GM23338 (cell line): ENCODE measurements around the gene TMEM74B. TPM values are rescaled to one million over a fixed set of nuclear protein-coding genes. Genes with fewer than 3 reads are reported as not detected.

Experiments
- ATAC-seq: fragments of 200-7000 bp; cut with Tn5 transposase; 3 replicates; pipeline ENCODE4 v1.9.1; 2020
- DNase-seq: peaks from one replicate; pipeline ENCODE4 v3.0.0-alpha.2; 2015; ENCODE audit warnings: low spot score
- H2AFZ ChIP-seq: fragments of 200-600 bp; sonication (generic); 2 replicates; pipeline ENCODE4 v1.8.0; 2016; ENCODE audit warnings: antibody characterized with exemption, mild to moderate bottlenecking, moderate library complexity
- H3F3A ChIP-seq: fragments of 200-600 bp; sonication (generic); replicated peaks from 2 replicates; pipeline ENCODE4 v1.8.0; 2017; ENCODE audit warnings: antibody characterized with exemption, mixed run types, low read depth
- H3K27ac ChIP-seq: fragments of 200-600 bp; sonication (generic); 2 replicates; pipeline ENCODE4 v1.6.1; 2016; ENCODE audit warnings: low read depth
- H3K27me3 ChIP-seq: fragments of 200-600 bp; sonication (generic); 2 replicates; pipeline ENCODE4 v1.8.0; 2016; ENCODE audit warnings: mild to moderate bottlenecking, mixed run types, moderate library complexity; ENCODE audit not compliant: insufficient read depth
- H3K36me3 ChIP-seq: fragments of 200-600 bp; sonication (generic); 2 replicates; pipeline ENCODE4 v1.8.0; 2016; ENCODE audit warnings: mild to moderate bottlenecking; ENCODE audit not compliant: insufficient read depth
- H3K4me1 ChIP-seq: fragments of 200-600 bp; sonication (generic); 2 replicates; pipeline ENCODE4 v1.8.0; 2016; ENCODE audit warnings: mild to moderate bottlenecking, moderate library complexity; ENCODE audit not compliant: insufficient read depth
- H3K4me2 ChIP-seq: fragments of 200-600 bp; sonication (generic); 2 replicates; pipeline ENCODE4 v1.7.1; 2017; ENCODE audit warnings: mixed run types
- H3K4me3 ChIP-seq: fragments of 200-600 bp; sonication (generic); 2 replicates; pipeline ENCODE4 v1.6.1; 2016; ENCODE audit warnings: mixed run types
- H3K79me2 ChIP-seq: fragments of 200-600 bp; sonication (generic); replicated peaks from 2 replicates; pipeline ENCODE4 v1.8.0; 2017; ENCODE audit warnings: mild to moderate bottlenecking; ENCODE audit not compliant: insufficient read depth
- H3K9me2 ChIP-seq: fragments of 200-600 bp; sonication (generic); 2 replicates; pipeline ENCODE4 v1.8.0; 2017; ENCODE audit not compliant: insufficient read depth
- H4K20me1 ChIP-seq: fragments of 200-600 bp; sonication (generic); replicated peaks from 2 replicates; pipeline ENCODE4 v1.8.0; 2017; ENCODE audit warnings: mild to moderate bottlenecking; ENCODE audit not compliant: insufficient read depth
- H3K27ac Mint-ChIP-seq: 2 replicates; pipeline ENCODE4 v1.8.0; 2020; ENCODE audit warnings: inconsistent platforms, mild to moderate bottlenecking, moderate library complexity, mixed read lengths
- H3K27me3 Mint-ChIP-seq: 3 replicates; pipeline ENCODE4 v1.8.0; 2022; ENCODE audit warnings: low read depth, mild to moderate bottlenecking, moderate library complexity, mixed read lengths, inconsistent platforms; ENCODE audit not compliant: insufficient read depth, poor library complexity
- H3K36me3 Mint-ChIP-seq: 3 replicates; pipeline ENCODE4 v1.8.0; 2021; ENCODE audit warnings: low read depth, mild to moderate bottlenecking, inconsistent platforms, moderate library complexity, mixed read lengths
- H3K4me1 Mint-ChIP-seq: 3 replicates; pipeline ENCODE4 v1.8.0; 2020; ENCODE audit warnings: mild to moderate bottlenecking, inconsistent platforms, mixed read lengths
- H3K4me3 Mint-ChIP-seq: 3 replicates; pipeline ENCODE4 v1.8.0; 2021; ENCODE audit warnings: moderate library complexity, mild to moderate bottlenecking, inconsistent platforms, mixed read lengths
- H3K9me3 Mint-ChIP-seq: 3 replicates; pipeline ENCODE4 v1.8.0; 2020; ENCODE audit warnings: moderate library complexity, mild to moderate bottlenecking, inconsistent platforms, mixed read lengths
- CREB1 ChIP-seq: fragments of 250-450 bp; sonication (Bioruptor Pico); IDR thresholded peaks from 2 replicates; pipeline ENCODE4 v1.5.0; 2020; ENCODE audit warnings: low read depth, mild to moderate bottlenecking, moderate library complexity
- CTCF ChIP-seq, 2 experiments: fragments of 200-600 bp in 1 of 2; sonication (generic) in 1 of 2; conservative IDR thresholded peaks; 2 replicates each; pipeline versions ENCODE4 v1.5.1 to v1.6.1; 2016 to 2017; ENCODE audit warnings: antibody characterized with exemption in 2 of 2, low read depth in 2 of 2, mild to moderate bottlenecking in 2 of 2, moderate library complexity in 1 of 2
- ETS1 ChIP-seq: IDR thresholded peaks from 2 replicates; pipeline ENCODE4 v1.6.1; 2016; ENCODE audit warnings: antibody characterized with exemption
- EZH2 ChIP-seq: fragments of 200-600 bp; sonication (generic); IDR thresholded peaks from one replicate; pipeline ENCODE4 v1.8.0; 2017; ENCODE audit warnings: antibody characterized with exemption, mild to moderate bottlenecking, low read depth; ENCODE audit not compliant: unreplicated experiment
- EZH2phosphoT487 ChIP-seq: fragments of 200-600 bp; sonication (generic); IDR thresholded peaks from one replicate; pipeline ENCODE4 v1.8.1; 2018; ENCODE audit warnings: antibody characterized with exemption; ENCODE audit not compliant: unreplicated experiment
- JUNB ChIP-seq: IDR thresholded peaks from one replicate; pipeline ENCODE4 v1.6.1; 2016; ENCODE audit warnings: antibody characterized with exemption; ENCODE audit not compliant: unreplicated experiment
- NANOG ChIP-seq: IDR thresholded peaks from 2 replicates; pipeline ENCODE4 v1.6.1; 2016; ENCODE audit warnings: antibody characterized with exemption, borderline replicate concordance
- POLR2AphosphoS5 ChIP-seq: IDR thresholded peaks from 2 replicates; pipeline ENCODE4 v1.6.1; 2016; ENCODE audit warnings: antibody characterized with exemption, low read depth
- REST ChIP-seq: IDR thresholded peaks from one replicate; pipeline ENCODE4 v1.6.1; 2018; ENCODE audit warnings: antibody characterized with exemption; ENCODE audit not compliant: unreplicated experiment
- STAT1 ChIP-seq: IDR thresholded peaks from one replicate; pipeline ENCODE4 v1.6.1; 2016; ENCODE audit warnings: antibody characterized with exemption; ENCODE audit not compliant: unreplicated experiment
- ZNF114 ChIP-seq: fragments of 250-450 bp; sonication (Bioruptor Pico); IDR thresholded peaks from 2 replicates; pipeline ENCODE4 v1.5.0; 2020; ENCODE audit warnings: mild to moderate bottlenecking, moderate library complexity
- ZNF331 ChIP-seq: fragments of 250-450 bp; sonication (Bioruptor Pico); IDR thresholded peaks from 2 replicates; pipeline ENCODE4 v1.5.0; 2020; ENCODE audit warnings: low read depth, mild to moderate bottlenecking, moderate library complexity
- ZNF462 ChIP-seq: fragments of 250-450 bp; sonication (Bioruptor Pico); IDR thresholded peaks from 2 replicates; pipeline ENCODE4 v1.5.0; 2020; ENCODE audit warnings: mild to moderate bottlenecking, moderate library complexity
- polyA plus RNA-seq: library from polyadenylated mRNA; unstranded; fragments of >200 nt; fragmentation: Nextera tagmentation; extraction: Ambion mirVana; gene quantifications from 2 replicates; pipeline ENCODE4 v1.2.1, GENCODE V29; 2016
- total RNA-seq: library from RNA; depleted of rRNA; stranded (reverse); fragments of >200 nt; shearing (Covaris generic); gene quantifications from 2 replicates; pipeline ENCODE4 v1.2.3, GENCODE V29; 2014

TMEM74B gene
- total and polyA plus RNA-seq, 2 experiments from 2014 or later, result 1.0 to 4.8 TPM

GRCh38 chr20:1191299-1191698, 6.5 kb upstream of the TMEM74B start:
- H3K4me3 Mint-ChIP-seq, result no peak overlapping the region
- Histone ChIP-seq H3K4me1 (peaks cover 14% of the 10 kb centered on the region), H3F3A (0 out of 2 replicates have a peak, but pooled peaks cover 1% of the 10 kb centered on the region), H4K20me1 (no peaks in the 10 kb centered on the region), H2AFZ (no peak overlapping the region), H3K79me2 (no peaks in the 10 kb centered on the region), H3K4me3 (no peak overlapping the region), H3K27me3 (peaks cover 11% of the 10 kb centered on the region; the same call in 1 of the 2 replicates), H3K9me2 (no peaks in the 10 kb centered on the region), H3K4me2 (no peak overlapping the region), H3K36me3 (no peaks in the 10 kb centered on the region), H3K27ac (no peak overlapping the region)
- TF ChIP-seq JUNB, result no peak
- TF ChIP-seq EZH2, result no peak
- no peak for TF ChIP-seq EZH2phosphoT487
- no peak for TF ChIP-seq ZNF331 (CRISPR knock-in tag)
- TF ChIP-seq ETS1, result no peak
- no peak for TF ChIP-seq STAT1
- no peak for TF ChIP-seq CREB1 (CRISPR knock-in tag)
- TF ChIP-seq ZNF114, result no peak
- TF ChIP-seq CTCF (conservative IDR thresholded peaks at IDR 0.05; ENCODE audit: low read depth in 2 of 2), result no peak
- no peak for TF ChIP-seq REST
- TF ChIP-seq ZNF462 (CRISPR knock-in tag), result no peak
- no peak for TF ChIP-seq POLR2AphosphoS5
- no peak for TF ChIP-seq NANOG
- H3K4me1 Mint-ChIP-seq, result peaks cover 8% of the 10 kb centered on the region
- no peaks in the 10 kb centered on the region for H3K9me3 Mint-ChIP-seq
- H3K36me3 Mint-ChIP-seq, result no peaks in the 10 kb centered on the region
- DNase-seq (no peak), ATAC-seq (no peak)
- H3K27ac Mint-ChIP-seq, result no peak overlapping the region
- H3K27me3 Mint-ChIP-seq, result peaks cover 2% of the 10 kb centered on the region
